ENCODE results near the gene CAPN5. TPM values are rescaled to one million over a fixed set of nuclear protein-coding genes. Genes with fewer than 3 reads are reported as not detected.

CAPN5 gene
- total RNA-seq, 1 experiment from 2014 or later: 22.3 TPM

- Mint-ChIP-seq H3K9me3 (ENCODE audit: low read depth, unreplicated experiment) (no peaks in the 10 kb centered on the region), H3K4me3 (ENCODE audit: low read depth, unreplicated experiment) (no peak overlapping the region), H3K27me3 (ENCODE audit: unreplicated experiment) (no peaks in the 10 kb centered on the region), H3K36me3 (ENCODE audit: insufficient read depth, unreplicated experiment) (peaks cover 4% of the 10 kb centered on the region), H3K4me1 (ENCODE audit: low read depth, unreplicated experiment) (peaks cover 32% of the 10 kb centered on the region), H3K27ac (ENCODE audit: unreplicated experiment) (no peak overlapping the region)
- no peak for TF ChIP-seq CTCF (IDR thresholded peaks at IDR 0.05; ENCODE audit: unreplicated experiment)
- CTCF ChIA-PET: interaction anchor here (1.3 kb wide), 1 partner anchor 192 kb away, joined by 3 read pairs; no protein-coding TSS in a partner anchor
- intact Hi-C loops (cut with micrococcal nuclease; ENCODE audit: unreplicated experiment): no loop called here
- BruUV-seq (replicated peaks): no TSS peak
- DNase-seq: no peak
Observed at GRCh38 chr11:77111946-77112345, 45.2 kb downstream of the CAPN5 start.

- Mint-ChIP-seq H3K27ac (ENCODE audit: unreplicated experiment) (no peak overlapping the region), H3K9me3 (ENCODE audit: low read depth, unreplicated experiment) (no peaks in the 10 kb centered on the region), H3K27me3 (ENCODE audit: unreplicated experiment) (no peaks in the 10 kb centered on the region), H3K4me1 (ENCODE audit: low read depth, unreplicated experiment) (peaks cover 24% of the 10 kb centered on the region), H3K4me3 (ENCODE audit: low read depth, unreplicated experiment) (no peak overlapping the region), H3K36me3 (ENCODE audit: insufficient read depth, unreplicated experiment) (peaks cover 4% of the 10 kb centered on the region)
- CTCF ChIA-PET: interaction anchor here (1.1 kb wide), 1 partner anchor 65 kb away, joined by 4 read pairs; no protein-coding TSS in a partner anchor
- DNase-seq: no peak
- TF ChIP-seq CTCF (IDR thresholded peaks at IDR 0.05; ENCODE audit: unreplicated experiment): no peak
- intact Hi-C loops (cut with micrococcal nuclease; ENCODE audit: unreplicated experiment): loop anchor here (1.0 kb wide), 1 partner anchor 66 kb away; no protein-coding TSS in a partner anchor
- no TSS peak for BruUV-seq (replicated peaks)
Observed at GRCh38 chr11:77112641-77113381, 46.0 kb downstream of the CAPN5 start.

- CTCF ChIA-PET: interaction anchor here (1.1 to 1.4 kb wide), 2 partner anchors 66 kb away, joined by 4 to 7 read pairs; no protein-coding TSS in a partner anchor
- intact Hi-C loops (cut with micrococcal nuclease; ENCODE audit: unreplicated experiment): loop anchor here (1.0 kb wide), 1 partner anchor 66 kb away; no protein-coding TSS in a partner anchor
- Mint-ChIP-seq H3K4me3 (ENCODE audit: low read depth, unreplicated experiment) (no peak overlapping the region), H3K36me3 (ENCODE audit: insufficient read depth, unreplicated experiment) (no peaks in the 10 kb centered on the region), H3K4me1 (ENCODE audit: low read depth, unreplicated experiment) (peaks cover 16% of the 10 kb centered on the region), H3K27ac (ENCODE audit: unreplicated experiment) (no peak overlapping the region), H3K27me3 (ENCODE audit: unreplicated experiment) (no peaks in the 10 kb centered on the region), H3K9me3 (ENCODE audit: low read depth, unreplicated experiment) (no peaks in the 10 kb centered on the region)
- peak; percentile 78 for TF ChIP-seq CTCF (IDR thresholded peaks at IDR 0.05; ENCODE audit: unreplicated experiment)
- peak; percentile 76 for DNase-seq
- no TSS peak for BruUV-seq (replicated peaks)
Observed at GRCh38 chr11:77113382-77114088, 46.8 kb downstream of the CAPN5 start.

- intact Hi-C loops (cut with micrococcal nuclease; ENCODE audit: unreplicated experiment): no loop called here
- Mint-ChIP-seq H3K36me3 (ENCODE audit: insufficient read depth, unreplicated experiment) (no peaks in the 10 kb centered on the region), H3K27me3 (ENCODE audit: unreplicated experiment) (no peaks in the 10 kb centered on the region), H3K4me3 (ENCODE audit: low read depth, unreplicated experiment) (no peak overlapping the region), H3K4me1 (ENCODE audit: low read depth, unreplicated experiment) (peaks cover 11% of the 10 kb centered on the region), H3K9me3 (ENCODE audit: low read depth, unreplicated experiment) (no peaks in the 10 kb centered on the region), H3K27ac (ENCODE audit: unreplicated experiment) (no peak overlapping the region)
- no peak for TF ChIP-seq CTCF (IDR thresholded peaks at IDR 0.05; ENCODE audit: unreplicated experiment)
- CTCF ChIA-PET: interaction anchor here (0.6 to 1.4 kb wide), 2 partner anchors 66 to 296 kb away, joined by 3 to 7 read pairs; no protein-coding TSS in a partner anchor
- DNase-seq: no peak
- BruUV-seq (replicated peaks): no TSS peak
Observed at GRCh38 chr11:77114089-77114463, 47.3 kb downstream of the CAPN5 start.

Data from Calu3 (cell line).